IMR-90 (cell line): ENCODE data around the gene BEGAIN. TPM values are rescaled to one million over a fixed set of nuclear protein-coding genes. Genes with fewer than 3 reads are reported as not detected.

Source experiments
- ATAC-seq: fragments of 200-7000 bp; cut with Tn5 transposase; 2 replicates; pipeline ENCODE4 v1.9.1; 2020; ENCODE audit warnings: low read depth, mild to moderate bottlenecking, moderate library complexity
- BruUV-seq: library from RNA; stranded (reverse); fragments of 400-500 nt; replicated peaks from 2 replicates; lab custom pipeline; 2021; lab: Mats Ljungman, UMichigan
- CTCF ChIA-PET: fragments of 300-600 bp; formaldehyde crosslinking; extraction: SDS; loops from one replicate; lab custom pipeline; 2021; ENCODE audit warnings: antibody characterized with exemption; lab: Yijun Ruan, JAX
- POLR2A ChIA-PET: fragments of 300-600 bp; sonication (Branson Sonifier 250); formaldehyde crosslinking; loops from one replicate; lab custom pipeline; 2022; ENCODE audit warnings: antibody characterized with exemption; ENCODE audit not compliant: unreplicated experiment; lab: Charles Lee
- DNase-seq: peaks from one replicate; pipeline ENCODE4 v3.0.0; 2013
- H2AFZ ChIP-seq: replicated peaks from 2 replicates; pipeline ENCODE3; 2013; ENCODE audit warnings: low read length, mild to moderate bottlenecking; ENCODE audit not compliant: poor library complexity
- H2AK5ac ChIP-seq: 2 replicates; pipeline ENCODE4 v1.6.1; 2013; ENCODE audit warnings: low read depth, low read length, inconsistent platforms
- H2AK9ac ChIP-seq: replicated peaks from 2 replicates; pipeline ENCODE3; 2013; ENCODE audit warnings: mild to moderate bottlenecking, low read depth, low read length, moderate library complexity; ENCODE audit not compliant: poor library complexity
- H2BK120ac ChIP-seq: 2 replicates; pipeline ENCODE4 v1.6.1; 2013; ENCODE audit warnings: low read depth, low read length, inconsistent platforms
- H2BK15ac ChIP-seq: 3 replicates; pipeline ENCODE4 v1.6.1; 2013; ENCODE audit warnings: low read depth, low read length, inconsistent platforms
- H2BK20ac ChIP-seq: 2 replicates; pipeline ENCODE4 v1.6.1; 2013; ENCODE audit warnings: low read depth, mild to moderate bottlenecking, inconsistent platforms, low read length, moderate library complexity
- H2BK5ac ChIP-seq: 2 replicates; pipeline ENCODE4 v1.6.1; 2013; ENCODE audit warnings: mild to moderate bottlenecking, low read depth, low read length, inconsistent platforms; ENCODE audit not compliant: poor library complexity, severe bottlenecking
- H3K14ac ChIP-seq: replicated peaks from 2 replicates; pipeline ENCODE4 v1.6.1; 2013; ENCODE audit warnings: low read depth, low read length, inconsistent platforms
- H3K18ac ChIP-seq: 2 replicates; pipeline ENCODE4 v1.6.1; 2013; ENCODE audit warnings: low read depth, low read length, control low read depth
- H3K23ac ChIP-seq: 2 replicates; pipeline ENCODE4 v1.6.1; 2013; ENCODE audit warnings: low read depth, low read length, inconsistent platforms
- H3K27ac ChIP-seq: 2 replicates; pipeline ENCODE4 v1.5.1; 2013; ENCODE audit warnings: mild to moderate bottlenecking, control low read depth, low read length; ENCODE audit not compliant: insufficient read depth
- H3K27me3 ChIP-seq: 2 replicates; pipeline ENCODE4 v1.6.1; 2013; ENCODE audit warnings: low read length; ENCODE audit not compliant: control insufficient read depth, insufficient read depth
- H3K36me3 ChIP-seq: 2 replicates; pipeline ENCODE4 v1.6.1; 2013; ENCODE audit warnings: low read length, mixed read lengths; ENCODE audit not compliant: control insufficient read depth, insufficient read depth
- H3K4ac ChIP-seq: 2 replicates; pipeline ENCODE4 v1.6.1; 2013; ENCODE audit warnings: low read depth, low read length, inconsistent platforms
- H3K4me1 ChIP-seq: 2 replicates; pipeline ENCODE4 v1.6.1; 2013; ENCODE audit warnings: low read length, mixed read lengths; ENCODE audit not compliant: control insufficient read depth, insufficient read depth
- H3K4me2 ChIP-seq: 2 replicates; pipeline ENCODE4 v1.6.1; 2013; ENCODE audit warnings: low read depth, mild to moderate bottlenecking, control low read depth, low read length, moderate library complexity
- H3K4me3 ChIP-seq: 2 replicates; pipeline ENCODE4 v1.5.1; 2013; ENCODE audit warnings: low read depth, mild to moderate bottlenecking, control low read depth, low read length, moderate library complexity; ENCODE audit not compliant: insufficient read depth
- H3K56ac ChIP-seq: 2 replicates; pipeline ENCODE4 v1.6.1; 2013; ENCODE audit warnings: low read length, inconsistent platforms; ENCODE audit not compliant: insufficient read depth; ENCODE audit errors: extremely low read depth
- H3K79me1 ChIP-seq, 2 experiments: 2 replicates each; pipeline ENCODE4 v1.6.1; 2013; ENCODE audit warnings: low read length in 2 of 2, inconsistent platforms in 1 of 2, low read depth in 1 of 2
- H3K9ac ChIP-seq: 2 replicates; pipeline ENCODE4 v1.6.1; 2013; ENCODE audit warnings: low read depth, low read length, control low read depth
- H3K9me1 ChIP-seq: 2 replicates; pipeline ENCODE4 v1.6.1; 2013; ENCODE audit warnings: low read length, inconsistent platforms; ENCODE audit not compliant: insufficient read depth
- H3K9me3 ChIP-seq: 2 replicates; pipeline ENCODE4 v1.6.1; 2013; ENCODE audit warnings: low read length; ENCODE audit not compliant: control insufficient read depth, insufficient read depth
- H4K20me1 ChIP-seq: 2 replicates; pipeline ENCODE4 v1.6.1; 2013; ENCODE audit warnings: low read length, inconsistent platforms; ENCODE audit not compliant: insufficient read depth
- H4K5ac ChIP-seq: 2 replicates; pipeline ENCODE4 v1.6.1; 2013; ENCODE audit warnings: mild to moderate bottlenecking, low read depth, low read length, control low read depth
- H4K8ac ChIP-seq, 2 experiments: 2 replicates each; pipeline ENCODE4 v1.6.1; 2013; ENCODE audit warnings: low read depth in 2 of 2, low read length in 2 of 2, control low read depth in 1 of 2, inconsistent platforms in 1 of 2
- H4K91ac ChIP-seq: 2 replicates; pipeline ENCODE4 v1.6.1; 2013; ENCODE audit warnings: low read depth, low read length, inconsistent platforms; ENCODE audit not compliant: insufficient read depth
- CEBPB ChIP-seq: IDR thresholded peaks from 2 replicates; pipeline ENCODE4 v1.6.1; 2012; ENCODE audit warnings: low read depth, low read length, improper control_type of control experiment
- CTCF ChIP-seq: conservative IDR thresholded peaks from 2 replicates; pipeline ENCODE4 v1.5.1; 2012; ENCODE audit warnings: mild to moderate bottlenecking, low read depth, low read length, improper control_type of control experiment
- ELK1 ChIP-seq: fragments of 150-350 bp; IDR thresholded peaks from 2 replicates; pipeline ENCODE4 v1.6.1; 2016; ENCODE audit warnings: low read depth, mild to moderate bottlenecking, low read length, moderate library complexity, borderline replicate concordance
- FOS ChIP-seq: fragments of 150-350 bp; IDR thresholded peaks from 2 replicates; pipeline ENCODE4 v1.6.1; 2016; ENCODE audit warnings: low read depth, low read length
- MAFK ChIP-seq: IDR thresholded peaks from 2 replicates; pipeline ENCODE4 v1.6.1; 2012; ENCODE audit warnings: low read depth, low read length, improper control_type of control experiment
- MAZ ChIP-seq: IDR thresholded peaks from 2 replicates; pipeline ENCODE4 v1.6.1; 2012; ENCODE audit warnings: low read depth, mild to moderate bottlenecking, low read length, improper control_type of control experiment, moderate library complexity, borderline replicate concordance
- RAD21 ChIP-seq: IDR thresholded peaks from 2 replicates; pipeline ENCODE4 v1.6.1; 2012; ENCODE audit warnings: low read length, improper control_type of control experiment
- SMC3 ChIP-seq: fragments of 150-350 bp; IDR thresholded peaks from 2 replicates; pipeline ENCODE4 v1.6.1; 2016; ENCODE audit warnings: low read depth, mild to moderate bottlenecking, antibody characterized with exemption, low read length, moderate library complexity
- WGBS, 2 experiments: methylation state at CpG; one replicate each; pipeline versions ENCODE4 v1.1.5 to v1.1.7; 2013; ENCODE audit warnings: missing lambda C conversion rate in 2 of 2; ENCODE audit not compliant: insufficient read length in 1 of 2; ENCODE audit errors: extremely low coverage in 2 of 2; 5-methylcytosine and 5-hydroxymethylcytosine counted together
- dilution Hi-C: fragments of 300-500 bp; cut with HindIII; formaldehyde crosslinking; loops from one replicate; pipeline ENCODE4 v1.14.3; 2018; ENCODE audit warnings: low sequenced_read_pairs; ENCODE audit not compliant: unreplicated experiment
- in situ Hi-C: fragments of 300-500 bp; cut with MboI; formaldehyde crosslinking; loops from 3 replicates; pipeline ENCODE4 v1.14.3; 2019; ENCODE audit warnings: low sequenced_read_pairs, inconsistent platforms, mixed read lengths
- intact Hi-C: fragments of 100-400 bp; cut with micrococcal nuclease; formaldehyde crosslinking; loops from 2 replicates; pipeline ENCODE4 v1.10.0; 2022
- polyA plus RNA-seq, 3 experiments: library from polyadenylated mRNA; depleted of rRNA; stranded (reverse); fragments of >200 nt; gene quantifications; 2 replicates each; pipeline ENCODE4 v1.2.3, GENCODE V29; 2012; ENCODE audit warnings: low replicate concordance in 1 of 3
- total RNA-seq: library from RNA; depleted of rRNA; stranded (reverse); fragments of >200 nt; gene quantifications from 2 replicates; pipeline ENCODE4 v1.2.3, GENCODE V29; 2012

The BEGAIN gene
- total and polyA plus RNA-seq, 2 of the 4 experiments (the other 2 are of a cell fraction), result 0.18 to 0.99 TPM

- H2BK20ac ChIP-seq, result no peak overlapping the region
- no peaks in the 10 kb centered on the region for H4K20me1 ChIP-seq
- H3K9me1 ChIP-seq, result peaks cover 4% of the 10 kb centered on the region; the same call in 1 of the 2 replicates
- ATAC-seq (no peak), DNase-seq (no peak)
- no peak overlapping the region for H3K14ac ChIP-seq
- peaks cover 18% of the 10 kb centered on the region for H3K36me3 ChIP-seq
- peak overlapping the region; percentile 48 for H2AK9ac ChIP-seq
- in situ Hi-C loops (no loop called here), dilution Hi-C loops (no loop called here), intact Hi-C loops (loop anchor here (10.0 kb wide), 1 partner anchor 710 kb away; no protein-coding TSS in a partner anchor)
- no peak overlapping the region for H4K91ac ChIP-seq
- no peak overlapping the region for H3K4me3 ChIP-seq
- H2BK120ac ChIP-seq, result no peak overlapping the region
- H3K23ac ChIP-seq, result no peak overlapping the region
- no peak overlapping the region for H3K18ac ChIP-seq
- H2BK5ac ChIP-seq, result no peak overlapping the region
- H2AFZ ChIP-seq, result no peak overlapping the region
- H3K9ac ChIP-seq, result no peak overlapping the region
- ChIA-PET POLR2A (no interaction called here), CTCF (interaction anchor here (1.1 kb wide), 1 partner anchor 121 kb away, joined by 3 read pairs; no protein-coding TSS in a partner anchor)
- H3K27ac ChIP-seq, result no peak overlapping the region
- no peaks in the 10 kb centered on the region for H3K9me3 ChIP-seq
- H4K5ac ChIP-seq, result no peak overlapping the region
- no TSS peak for BruUV-seq
- no peak overlapping the region for H3K4me2 ChIP-seq
- H3K27me3 ChIP-seq, result no peaks in the 10 kb centered on the region
- H4K8ac ChIP-seq, result no peak overlapping the region
- no peak overlapping the region; the same call in 1 of the 2 replicates for H3K56ac ChIP-seq
- WGBS, 2 experiments, result no CpG with 5 or more reads among the region's 12 CpGs
- H2AK5ac ChIP-seq, result no peak overlapping the region
- H3K4me1 ChIP-seq, result no peaks in the 10 kb centered on the region
- H3K4ac ChIP-seq, result no peak overlapping the region
- no peak overlapping the region for H2BK15ac ChIP-seq
- TF ChIP-seq MAFK (no peak), SMC3 (no peak), RAD21 (no peak), CEBPB (no peak), MAZ (no peak), FOS (no peak), ELK1 (no peak), CTCF (no peak)
- H3K79me1 ChIP-seq, result no peaks in the 10 kb centered on the region
These were observed 62.8 kb downstream of the BEGAIN start for GRCh38 chr14:100524233-100524932.
